GM19025 (cell line): ENCODE data around the gene HES3.

Experiments
- ATAC-seq: cut with Tn5 transposase; IDR thresholded peaks from one replicate; pipeline ENCODE4 v1.9.1; 2021; ENCODE audit warnings: mild to moderate bottlenecking, low read depth, moderate library complexity; ENCODE audit not compliant: unreplicated experiment

HES3 gene

GRCh38 chr1:6260961-6261614 is 17.1 kb downstream of the HES3 start, which contains the start of gene GPR153:
TSS of gene GPR153 (minus strand) at chr1:6261098. CDS start at chr1:6254905, 6,193 bp downstream.
- ATAC-seq, result peak; percentile 47

GRCh38 chr1:6261615-6261995 is 17.6 kb downstream of the HES3 start:
- ATAC-seq, result no peak

GRCh38 chr1:6262555-6263420 is 18.8 kb downstream of the HES3 start:
- no peak for ATAC-seq

- ATAC-seq, result no peak
Observed at GRCh38 chr1:6263716-6264115, 19.7 kb downstream of the HES3 start.

- no peak for ATAC-seq
Observed at GRCh38 chr1:6265151-6265550, 21.2 kb downstream of the HES3 start.

- ATAC-seq, result no peak
Observed at GRCh38 chr1:6266641-6267040, 22.7 kb downstream of the HES3 start.

- ATAC-seq, result no peak
Observed at GRCh38 chr1:6267686-6268322, 23.8 kb downstream of the HES3 start.

GRCh38 chr1:6268415-6268814 is 24.4 kb downstream of the HES3 start:
- ATAC-seq, result no peak

GRCh38 chr1:6269296-6269695 is 25.3 kb downstream of the HES3 start:
- ATAC-seq, result no peak

- no peak for ATAC-seq
Observed at GRCh38 chr1:6269720-6270400, 25.9 kb downstream of the HES3 start.

GRCh38 chr1:6270401-6270800 is 26.4 kb downstream of the HES3 start:
- no peak for ATAC-seq

GRCh38 chr1:6271006-6271405 is 27.0 kb downstream of the HES3 start:
- ATAC-seq, result no peak

- no peak for ATAC-seq
Observed at GRCh38 chr1:6271554-6271953, 27.6 kb downstream of the HES3 start.

GRCh38 chr1:6272452-6272851 is 28.5 kb downstream of the HES3 start:
- ATAC-seq, result no peak

- no peak for ATAC-seq
Observed at GRCh38 chr1:6272868-6273267, 28.9 kb downstream of the HES3 start.

GRCh38 chr1:6273380-6273891 is 29.5 kb downstream of the HES3 start:
- no peak for ATAC-seq

- no peak for ATAC-seq
Observed at GRCh38 chr1:6274102-6274501, 30.1 kb downstream of the HES3 start.

- ATAC-seq, result no peak
Observed at GRCh38 chr1:6274622-6275139, 30.7 kb downstream of the HES3 start.

GRCh38 chr1:6275826-6276782 is 32.1 kb downstream of the HES3 start:
- no peak for ATAC-seq
